CD4-positive, alpha-beta T cell treated with Interferon alpha-2 for 1 hour (primary cell): ENCODE data around the gene SSTR5.

Source experiments
- DNase-seq, 2 donors: peaks; one replicate each; pipeline ENCODE4 v3.0.0-alpha.2; 2020 to 2022

Gene SSTR5

DNA sequence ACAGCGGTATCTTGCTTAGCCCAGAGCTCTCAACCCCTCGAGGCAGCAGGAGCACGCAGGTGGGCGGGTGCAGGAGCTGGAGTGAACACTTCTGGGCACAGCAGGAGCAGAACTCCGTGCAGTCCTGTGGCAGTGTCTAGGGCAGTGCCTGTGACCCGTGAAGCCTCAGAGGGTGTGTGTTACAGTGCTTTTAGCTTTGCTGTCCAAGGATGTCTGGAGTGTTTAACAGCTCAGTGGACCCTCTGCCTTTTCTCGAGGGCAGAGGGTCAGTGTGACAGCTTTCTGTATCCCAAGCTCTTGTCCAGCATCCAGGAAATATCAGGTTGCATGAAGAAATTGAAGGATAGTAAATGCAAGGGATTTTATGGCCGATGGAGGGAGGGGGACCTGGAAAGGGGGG, 16.4 kb upstream of the SSTR5 start:
- no peak for DNase-seq

DNA sequence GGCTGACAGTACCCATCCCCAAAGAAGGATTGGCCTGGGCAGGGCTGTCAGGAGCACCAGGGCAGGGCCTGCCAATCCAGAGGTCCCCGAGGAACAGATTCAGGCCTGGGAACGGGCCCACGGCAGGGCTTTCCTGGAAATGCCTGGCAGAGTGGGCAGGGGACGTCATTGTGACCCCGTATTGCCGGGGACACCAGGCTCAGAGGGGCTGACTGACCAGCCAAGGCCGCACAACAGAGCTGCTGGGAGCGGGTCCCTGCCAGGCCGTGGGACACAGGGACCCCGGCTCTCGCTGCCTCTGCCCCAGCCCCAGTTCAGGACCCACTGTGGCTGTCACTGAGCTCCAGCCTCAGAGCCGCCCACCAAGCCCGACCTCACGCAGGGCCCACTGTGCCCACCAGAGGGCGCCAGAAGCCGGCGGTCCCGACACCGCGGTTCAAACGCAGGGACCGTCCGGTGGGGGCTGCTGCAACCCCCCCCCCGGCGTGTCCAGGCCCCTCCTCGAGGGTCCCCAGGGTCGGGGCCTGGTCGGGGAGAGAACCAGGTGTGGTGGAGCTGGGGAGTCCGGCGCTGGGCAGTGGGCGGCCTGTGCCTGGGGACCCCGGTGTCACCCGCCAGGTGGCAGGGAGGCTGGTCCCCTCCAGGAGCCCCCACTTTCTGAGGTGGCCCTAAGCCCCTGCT, 15.2 kb upstream of the SSTR5 start:
- DNase-seq, result peak; percentile 27 to 59

DNA sequence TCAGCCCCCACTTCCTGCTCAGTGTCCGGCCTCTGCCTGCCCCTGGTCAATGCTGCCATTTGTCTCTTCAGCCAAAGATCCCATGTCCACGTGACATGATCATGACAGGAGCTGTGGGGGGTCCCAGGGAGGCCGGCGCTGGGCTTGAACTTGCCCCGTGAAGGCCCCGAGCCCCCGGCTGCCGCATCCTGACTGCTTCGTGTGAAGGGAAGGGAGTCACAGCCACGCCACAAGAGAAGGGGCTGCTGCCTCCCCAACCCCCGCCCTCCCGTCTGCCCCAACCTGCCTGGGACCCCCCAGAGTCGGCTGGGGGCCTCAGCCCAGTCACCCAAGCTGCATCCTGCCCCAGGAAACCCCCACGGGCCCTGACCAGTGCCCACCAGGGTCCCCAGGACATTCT, 14.3 kb upstream of the SSTR5 start:
- DNase-seq, result no peak

DNA sequence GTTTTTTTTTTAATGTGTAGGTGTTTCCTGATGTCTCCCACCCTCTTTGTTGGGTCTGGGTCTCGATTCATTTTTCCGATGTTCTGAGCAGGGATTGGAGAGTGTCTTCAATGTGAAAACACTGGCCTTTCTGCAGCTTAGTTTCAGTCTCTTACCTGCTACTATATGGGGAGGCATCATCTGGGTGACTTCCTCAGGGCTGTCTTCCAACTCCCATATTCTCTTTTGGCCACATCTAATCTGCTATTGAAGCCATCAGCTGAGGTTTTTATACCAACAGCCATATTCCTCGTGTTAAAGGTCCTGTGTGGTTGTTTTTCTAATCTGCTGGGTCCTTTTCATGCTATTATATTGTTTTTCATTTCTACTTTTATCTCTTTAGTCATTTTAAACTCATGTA, 13.2 kb upstream of the SSTR5 start:
- DNase-seq, result no peak

DNA sequence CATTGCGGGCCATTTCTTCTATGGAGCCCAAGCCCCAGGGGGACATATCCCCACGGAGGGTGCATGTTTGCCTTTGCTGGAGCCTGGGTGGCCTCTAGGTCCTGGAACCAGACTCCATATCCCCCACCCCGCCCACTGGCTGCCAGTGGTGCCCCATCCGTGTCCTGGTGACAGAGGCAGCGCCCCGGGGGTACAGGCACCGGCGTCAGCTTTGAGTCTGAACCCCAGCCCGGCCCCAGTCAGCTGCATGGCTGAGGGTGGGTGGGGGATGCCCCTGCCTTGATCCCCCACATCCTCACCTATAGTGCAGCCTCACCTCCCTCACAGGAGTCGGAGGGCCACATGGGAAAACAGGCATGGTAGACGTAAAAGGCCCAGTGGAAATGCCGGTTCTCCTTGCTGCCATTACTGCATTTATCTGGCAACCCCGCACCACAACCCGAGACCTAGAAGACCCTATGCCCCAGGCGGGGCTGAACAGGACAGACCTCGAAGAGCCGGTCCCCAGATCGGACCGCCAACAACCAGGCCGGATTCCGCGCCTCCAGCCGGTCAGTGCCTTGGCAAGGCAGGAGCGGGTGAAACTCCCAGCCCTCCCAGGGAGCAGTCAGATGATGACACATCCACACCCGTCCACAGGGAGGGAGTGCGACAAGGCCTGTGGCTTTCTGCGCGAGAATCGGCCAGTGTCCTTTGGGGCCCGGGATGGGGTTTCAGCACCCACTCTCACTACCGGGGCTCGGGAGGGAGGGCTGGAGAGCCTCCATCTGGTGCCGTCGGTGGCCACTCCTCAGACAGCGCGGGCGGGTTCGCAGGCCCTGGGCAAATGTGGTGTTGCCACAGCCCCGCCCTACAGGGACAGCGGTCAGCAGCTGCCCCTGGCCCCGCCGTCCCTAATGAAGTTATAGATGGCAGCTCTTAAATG, 11.9 kb upstream of the SSTR5 start:
- no peak for DNase-seq

DNA sequence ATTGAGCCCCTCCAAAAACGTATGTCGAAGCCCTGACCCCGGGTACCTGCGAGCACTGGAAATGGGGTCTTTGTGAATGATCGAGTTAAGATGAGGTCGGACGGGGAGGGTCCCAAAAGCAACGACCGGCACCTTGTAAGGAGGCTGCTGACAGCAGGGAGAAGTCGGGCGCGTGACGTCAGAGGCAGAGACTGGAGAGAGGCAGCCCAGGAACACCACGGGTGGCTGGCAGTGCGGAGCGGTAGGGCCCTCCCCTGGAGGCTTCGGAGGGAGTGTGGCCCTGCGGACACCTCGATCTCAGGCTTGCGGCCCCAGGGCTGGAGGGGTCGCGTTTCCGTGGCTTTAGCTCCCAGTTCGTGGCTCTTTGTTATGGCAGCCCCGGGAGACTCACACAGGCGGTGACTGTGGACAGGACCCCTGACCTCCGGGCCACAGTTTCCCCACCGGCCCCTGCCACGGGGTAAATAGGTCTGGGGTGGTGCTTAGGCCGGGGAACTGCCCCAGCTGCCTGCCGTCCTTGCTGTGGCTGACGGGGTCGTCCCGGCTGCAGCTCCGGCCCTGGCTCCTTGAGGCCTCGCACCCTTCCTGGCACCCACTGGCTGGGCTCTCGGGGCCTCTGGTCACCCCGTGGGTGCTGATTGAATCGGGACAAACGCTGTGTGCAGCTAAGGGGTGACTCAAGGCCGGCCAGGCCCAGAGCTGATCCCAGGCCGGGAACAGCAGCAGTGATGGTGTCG, 10.6 kb upstream of the SSTR5 start:
- DNase-seq, result no peak

DNA sequence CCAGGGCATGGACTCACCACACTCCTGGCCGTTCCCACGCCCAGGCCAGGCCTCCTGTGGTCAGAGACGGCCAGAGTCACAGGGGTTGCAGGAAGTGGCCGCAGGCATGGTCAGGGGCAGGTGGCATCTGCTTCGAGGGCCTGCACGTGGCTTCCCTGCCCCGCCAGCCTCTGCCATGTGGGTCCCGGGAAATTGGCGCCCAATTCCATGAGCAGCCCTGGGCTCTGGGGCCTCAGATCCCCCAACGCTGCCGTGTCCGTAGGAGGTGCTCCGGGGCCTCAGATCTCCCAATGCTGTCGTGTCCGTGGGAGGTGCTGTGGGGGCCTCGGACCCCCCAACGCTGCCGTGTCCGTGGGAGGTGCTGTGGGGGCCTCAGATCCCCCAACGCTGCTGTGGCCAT, 9.7 kb upstream of the SSTR5 start:
- DNase-seq, result no peak

DNA sequence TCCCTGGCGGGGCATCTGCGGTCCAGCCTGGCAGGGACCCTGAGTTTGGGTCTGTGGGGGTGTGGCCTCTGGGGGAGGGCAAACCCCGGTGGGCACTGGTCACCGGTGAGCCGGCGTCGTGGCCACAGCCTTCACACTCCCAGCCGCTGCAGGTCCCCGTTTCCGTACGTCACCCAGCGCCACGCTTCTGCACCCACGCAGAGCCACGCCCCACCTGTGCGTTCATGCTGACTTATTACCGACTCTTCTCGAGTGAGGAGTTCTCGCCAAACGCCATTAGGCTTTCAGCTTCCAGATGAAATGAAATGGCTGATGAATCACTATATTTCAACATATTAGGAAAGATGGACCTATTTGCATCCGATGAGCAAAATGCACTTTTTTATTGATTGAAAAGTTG, 8.8 kb upstream of the SSTR5 start:
- DNase-seq, result no peak

DNA sequence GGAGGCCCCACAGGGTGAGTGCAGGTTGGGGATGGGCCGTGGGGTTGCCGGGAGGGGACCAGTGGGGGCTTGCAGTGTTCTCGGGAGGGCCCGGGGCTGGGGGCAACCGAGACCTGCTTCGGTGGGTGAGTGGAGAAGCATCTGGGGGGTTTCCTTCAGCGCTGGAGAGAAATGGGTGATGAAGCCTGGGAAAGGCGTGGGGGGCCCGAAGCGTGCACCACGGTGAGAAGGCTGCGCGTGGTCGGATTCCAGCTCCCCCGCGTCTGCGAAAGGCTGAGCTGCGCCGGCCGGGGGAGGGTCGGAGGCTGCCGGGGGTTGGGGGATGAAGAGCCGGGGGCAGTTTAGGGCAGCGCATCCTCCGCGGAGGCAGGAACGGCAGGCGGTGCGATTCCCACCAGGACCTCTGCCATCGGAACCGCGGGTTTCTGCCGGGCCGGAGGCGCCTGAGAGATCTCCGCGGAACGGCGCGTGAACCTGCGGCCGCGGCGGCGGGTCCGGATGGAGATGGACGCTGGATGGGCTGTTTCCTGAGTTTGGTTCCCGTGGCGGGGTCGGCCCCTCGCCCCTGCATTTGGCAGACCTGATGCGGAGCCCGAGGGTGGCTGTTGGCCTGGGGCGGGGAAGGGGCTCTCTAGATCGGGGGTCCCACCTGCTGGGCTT, 6.9 kb upstream of the SSTR5 start:
- no peak for DNase-seq

DNA sequence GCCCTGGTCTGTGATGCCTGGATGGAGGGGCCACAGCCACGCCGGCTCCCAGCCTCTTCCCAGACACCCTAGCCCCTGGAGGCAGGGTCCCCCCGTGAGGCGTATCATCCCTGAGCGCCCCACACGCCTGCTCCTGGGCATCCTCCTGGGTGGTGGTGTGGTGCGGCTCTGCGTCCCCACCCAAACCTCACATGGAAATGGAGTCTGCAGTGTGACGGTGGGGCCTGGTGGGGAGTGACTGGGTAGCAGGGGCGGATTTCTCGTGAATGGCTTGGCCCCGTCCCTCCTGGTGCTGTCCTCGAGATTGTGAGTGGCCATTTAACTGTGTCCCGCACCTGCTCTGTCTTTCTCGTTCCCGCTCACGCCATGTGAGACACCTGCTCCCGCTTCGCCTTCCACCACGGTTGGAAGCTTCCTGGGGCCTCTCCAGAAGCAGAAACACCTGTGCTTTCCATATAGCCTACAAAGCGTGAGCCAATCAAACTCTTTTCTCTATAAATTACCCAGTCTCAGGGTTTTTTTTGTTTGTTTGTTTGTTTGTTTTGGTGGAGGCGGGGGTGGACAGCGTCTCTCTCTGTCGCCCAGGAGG, 5.9 kb upstream of the SSTR5 start:
- DNase-seq, result no peak

DNA sequence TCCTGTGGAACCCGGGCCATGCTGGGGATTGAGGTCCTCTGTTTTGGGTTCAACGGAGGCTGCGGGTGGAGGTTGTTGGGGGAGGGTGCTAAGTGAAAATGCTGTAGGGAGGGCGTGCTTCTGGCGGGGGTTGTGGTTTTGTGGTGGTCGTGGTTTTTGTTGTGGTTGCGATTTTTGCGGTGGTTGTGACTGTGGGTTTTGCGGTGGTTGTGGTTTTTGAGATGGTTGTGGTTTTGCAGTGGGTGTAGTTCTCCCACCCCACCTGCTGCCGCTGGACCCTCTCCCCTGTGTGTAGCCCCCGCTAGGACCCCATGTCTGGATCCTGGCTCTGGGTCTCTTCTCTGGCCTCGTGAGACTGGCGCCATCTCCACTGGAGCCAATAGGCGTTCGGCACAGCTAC, 4.9 kb upstream of the SSTR5 start:
- DNase-seq, result no peak

DNA sequence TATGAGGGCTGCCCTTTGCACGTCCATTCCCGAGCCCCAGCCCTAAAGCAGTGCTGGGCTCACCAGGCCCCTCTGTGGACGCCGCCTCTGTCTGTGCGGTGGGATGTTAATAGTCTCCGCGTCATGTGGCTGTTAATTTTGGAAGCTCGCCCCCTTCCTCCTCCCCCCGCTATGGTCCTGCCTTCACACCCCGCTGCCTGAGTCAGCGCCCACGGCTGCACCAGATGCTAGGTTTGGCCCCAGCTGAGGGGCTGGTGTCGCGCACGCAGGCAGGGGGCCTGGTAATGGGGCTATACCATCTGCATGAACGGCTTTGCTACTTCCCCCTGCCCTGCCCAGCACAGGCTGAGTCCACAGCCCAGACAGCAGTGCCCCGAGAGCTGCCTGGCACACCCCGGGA, 4.1 kb upstream of the SSTR5 start:
- no peak for DNase-seq

DNA sequence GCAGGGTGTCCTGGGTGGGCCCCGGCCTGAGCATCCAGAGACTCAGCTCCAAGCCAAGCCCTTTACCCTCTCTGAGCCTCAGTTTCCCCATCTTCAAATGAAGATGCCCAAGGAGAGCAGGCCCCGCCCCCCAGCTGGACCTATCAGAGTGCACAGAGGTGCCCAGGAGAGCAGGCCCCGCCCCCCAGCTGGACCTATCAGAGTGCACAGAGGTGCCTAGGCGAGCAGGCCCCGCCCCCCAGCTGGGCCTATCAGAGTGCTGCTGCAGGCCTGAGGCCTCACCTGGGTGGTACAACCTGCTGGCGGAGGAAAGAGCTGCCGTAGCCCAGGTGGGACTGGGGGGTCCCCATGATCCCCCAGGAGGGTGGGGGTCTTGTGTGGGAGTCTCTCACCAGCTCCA, 3.4 kb upstream of the SSTR5 start:
- no peak for DNase-seq

DNA sequence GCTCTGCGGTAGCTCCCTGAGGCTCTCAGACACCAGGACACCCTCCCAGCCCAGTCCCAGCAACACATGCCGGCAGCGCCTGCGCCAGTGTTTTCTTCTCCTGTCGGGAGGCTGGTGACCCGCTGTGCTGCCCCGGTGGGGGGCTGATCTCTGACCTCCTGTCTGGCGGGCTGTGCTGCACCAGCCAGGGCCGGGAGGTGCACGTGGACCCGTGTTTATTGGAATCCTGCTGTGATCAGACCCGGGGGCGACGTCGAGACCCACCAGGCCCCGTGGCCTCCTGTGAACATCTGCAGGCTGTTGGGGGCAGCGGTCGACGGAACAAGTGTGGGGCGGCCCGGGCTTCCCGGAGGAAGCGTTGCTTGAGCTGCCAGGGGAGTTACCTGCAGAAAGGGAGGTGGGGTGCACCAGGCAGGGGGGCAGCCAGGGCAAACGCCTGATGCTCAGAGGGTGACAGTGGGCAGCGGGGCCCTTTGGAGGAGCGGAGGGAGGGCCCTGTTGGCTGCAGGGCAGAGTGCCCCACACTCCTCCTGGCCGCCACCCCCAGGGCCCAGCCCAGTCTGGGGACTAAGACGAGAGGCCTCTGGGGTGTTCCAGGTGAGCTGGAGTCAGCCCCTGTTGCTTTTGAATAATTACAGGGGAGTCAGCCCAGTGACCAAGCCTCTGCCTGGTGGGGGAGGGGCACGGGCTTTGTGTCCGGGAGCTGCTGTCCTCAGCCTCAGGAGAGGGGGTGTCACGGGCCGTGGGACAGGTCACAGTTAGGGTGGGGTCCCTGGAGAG, 2.3 kb upstream of the SSTR5 start:
- DNase-seq, result no peak

DNA sequence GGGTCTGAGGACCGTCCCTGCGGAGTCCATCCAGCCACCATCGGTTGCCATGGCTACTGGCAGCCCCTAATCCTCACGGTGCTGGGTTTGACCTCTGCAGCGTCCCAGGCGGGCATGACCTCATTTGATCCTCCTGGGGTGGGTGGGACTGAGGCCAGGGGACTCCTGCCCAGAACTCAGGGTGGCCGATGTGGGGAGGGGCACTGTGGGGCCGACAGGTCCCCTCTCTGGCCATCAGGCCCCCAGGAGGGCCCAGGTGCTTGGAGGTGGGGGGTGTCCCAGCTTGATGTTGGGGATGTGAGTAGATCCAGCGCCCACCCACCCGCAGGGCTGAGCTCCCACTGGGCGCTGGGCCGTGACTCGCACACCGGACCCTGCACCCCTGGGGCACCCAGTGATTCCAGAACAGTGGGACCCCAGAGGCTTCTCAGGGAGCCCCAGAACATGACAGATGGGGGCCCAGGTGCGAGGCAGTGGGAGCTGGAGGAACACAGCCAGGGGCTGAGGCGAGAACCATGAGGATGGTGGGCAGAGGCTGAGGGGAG, 1.6 kb upstream of the SSTR5 start:
- DNase-seq, result no peak

DNA sequence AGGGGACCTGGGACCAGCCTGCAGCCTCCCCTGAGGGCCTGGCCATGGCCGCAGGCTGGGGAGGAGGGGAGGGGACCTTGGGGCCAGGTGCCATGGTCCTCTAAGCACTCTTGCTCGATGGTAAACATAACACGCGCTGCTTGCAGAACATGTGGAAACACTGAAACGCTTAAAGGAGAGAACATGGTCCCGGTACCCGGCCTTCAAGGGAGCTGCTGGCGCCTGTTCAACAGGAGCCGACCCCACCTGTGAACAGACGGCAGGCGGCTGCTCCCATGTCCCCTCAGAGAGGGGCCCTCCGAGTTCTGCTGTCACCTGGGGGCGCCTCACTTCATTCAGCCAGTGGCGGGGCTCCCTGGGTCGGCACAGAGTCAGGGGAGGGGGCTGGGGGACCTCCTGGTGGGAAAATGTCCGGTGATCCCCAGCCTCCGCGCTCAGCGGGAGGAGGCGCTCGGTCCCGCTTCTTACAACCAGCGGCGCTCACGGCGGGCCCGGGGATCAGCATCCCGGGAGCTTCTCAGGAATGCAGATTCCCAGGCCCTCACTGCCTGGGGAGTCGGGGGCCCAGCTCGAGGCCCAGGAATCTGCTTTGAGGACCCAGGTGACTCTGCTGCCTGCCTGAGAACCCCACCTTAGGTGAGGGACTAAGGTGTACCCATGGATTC, 854 bp upstream of the SSTR5 start:
- DNase-seq, result no peak

DNA sequence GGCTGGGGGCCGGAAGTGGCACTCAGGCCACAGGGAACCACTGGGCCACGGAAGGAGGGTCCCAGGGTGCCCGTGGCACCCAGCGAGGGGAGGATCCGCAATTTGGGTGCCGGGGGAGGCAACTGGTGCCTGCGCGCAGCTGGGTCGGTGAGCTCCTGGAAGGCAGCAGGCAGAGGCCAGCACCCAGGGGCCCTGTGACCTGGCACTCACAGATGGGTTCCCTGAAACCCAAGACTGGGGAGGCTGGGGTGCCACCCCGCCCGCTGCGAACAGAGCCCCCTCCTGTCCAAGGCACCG, 663 bp downstream of the SSTR5 start:
- no peak for DNase-seq

DNA sequence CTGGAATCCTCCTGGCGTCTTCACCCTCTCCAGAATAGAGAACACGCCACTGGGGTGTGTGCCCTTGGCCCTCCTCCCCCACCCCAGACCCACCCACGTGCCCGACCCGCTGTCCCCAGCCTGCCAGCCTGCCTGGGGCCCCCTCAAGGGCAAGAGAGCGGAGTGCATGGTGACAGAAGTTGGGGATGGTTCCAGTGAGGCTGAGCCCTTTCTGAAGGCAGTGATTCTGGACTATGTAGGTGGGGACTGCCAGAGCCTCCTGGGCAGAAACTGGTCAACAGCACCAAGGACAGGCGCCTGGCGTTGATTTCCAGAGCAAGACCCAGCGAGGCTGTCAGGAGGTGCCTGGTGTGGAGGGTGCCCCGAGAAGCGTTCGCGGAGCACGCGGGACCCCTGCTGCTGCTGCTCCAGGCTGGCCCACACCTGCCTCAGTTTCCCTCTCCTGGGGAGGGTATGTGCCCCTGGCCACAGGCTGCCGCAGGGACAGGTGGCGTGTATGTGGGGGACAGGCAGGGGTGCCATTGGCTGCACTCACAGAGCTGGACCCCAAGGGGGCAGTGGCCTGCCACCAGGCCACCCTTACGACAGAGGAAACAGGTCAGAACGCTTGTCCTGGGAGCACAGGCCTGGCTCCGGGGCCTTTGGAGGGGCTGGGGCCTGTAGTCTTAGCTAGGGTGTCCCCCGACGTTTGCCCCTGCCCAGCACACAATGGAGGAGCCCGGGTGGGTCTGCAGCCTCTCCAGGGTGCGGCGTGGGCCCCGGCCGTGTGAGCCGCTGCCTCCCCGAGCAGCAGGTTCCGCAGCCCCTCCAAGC, 1.2 kb downstream of the SSTR5 start:
- no peak for DNase-seq

DNA sequence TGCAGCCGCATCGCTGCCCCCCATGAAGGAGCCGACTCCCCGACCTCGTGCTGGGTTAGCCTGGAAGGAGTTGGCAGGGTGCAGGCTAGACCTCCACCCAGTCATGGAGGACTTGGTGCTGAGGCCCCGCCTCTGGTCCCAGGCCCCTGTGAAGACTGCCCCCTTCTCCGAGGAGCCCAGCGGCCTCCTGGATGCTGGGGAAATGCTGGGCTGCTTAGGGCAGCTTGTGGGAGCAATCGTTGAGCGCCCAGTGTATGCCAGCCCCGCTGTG, 1.8 kb downstream of the SSTR5 start:
- no peak for DNase-seq

DNA sequence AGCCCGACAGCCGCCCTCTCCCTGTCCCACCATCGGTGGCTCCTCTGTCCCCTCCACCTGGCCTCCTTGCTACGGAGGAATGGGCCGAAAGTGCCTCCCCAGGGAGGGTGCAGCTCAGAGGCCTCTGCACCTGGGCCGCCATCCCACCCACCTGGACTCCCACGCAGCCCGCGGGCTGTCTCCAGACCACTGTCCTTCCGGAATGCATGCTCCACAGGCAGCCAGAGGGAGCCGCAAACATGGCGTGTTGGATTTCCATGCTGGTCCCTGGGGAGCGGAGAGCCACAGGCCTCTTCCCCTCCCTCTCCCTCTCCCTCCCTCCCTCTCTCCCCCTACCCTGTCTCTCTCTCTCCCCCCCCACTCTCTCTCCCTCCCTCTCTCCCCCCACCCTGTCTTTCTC, 3.0 kb downstream of the SSTR5 start:
- DNase-seq, result no peak
